Measurements from ENCODE around the gene ZCWPW1. TPM values are rescaled to one million over a fixed set of nuclear protein-coding genes. Genes with fewer than 3 reads are reported as not detected.

Gene ZCWPW1
- total and polyA plus RNA-seq, 2 of the 8 experiments (the other 6 are each of a cell fraction or from before 2014, with no cell fraction given) = 0.51 to 1.4 TPM

DNA sequence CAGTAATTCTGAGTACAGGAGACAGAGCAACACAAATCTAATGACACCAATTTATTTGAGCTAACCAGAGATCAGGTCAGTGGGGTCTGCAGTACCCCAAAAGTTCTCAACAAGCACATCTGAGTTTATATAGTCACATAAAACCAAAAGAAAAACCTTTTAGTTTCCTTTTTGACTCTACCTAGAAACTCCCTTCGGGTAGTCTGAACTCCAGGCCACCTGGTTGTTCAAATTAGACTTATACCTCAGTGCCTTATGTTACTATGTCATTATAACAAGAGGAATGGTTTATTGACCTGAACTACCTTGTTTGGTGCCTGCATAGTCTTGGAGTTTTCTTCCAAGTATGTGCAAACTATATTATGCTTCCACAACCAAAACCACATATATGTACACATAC lies 14.6 kb downstream of the ZCWPW1 start:
- H3K56ac ChIP-seq (replicated peaks; ENCODE audit: insufficient read length, low read depth, low read length) = no peak overlapping the region
- no peak overlapping the region for H3K27ac ChIP-seq (ENCODE audit: low read depth, low read length)
- H3K14ac ChIP-seq (ENCODE audit: insufficient read length) = no peak overlapping the region
- H3K4ac ChIP-seq (replicated peaks; ENCODE audit: insufficient read length, low read depth, low read length) = no peak overlapping the region
- H3K27me3 ChIP-seq (replicated peaks in 1 of 4; ENCODE audit: control insufficient read depth in 3 of 4, extremely low read depth in 1 of 4, insufficient read depth in 3 of 4, low read length in 3 of 4) = no peaks in the 10 kb centered on the region; a peak in 1 of 7 replicates
- DNase-seq (ENCODE audit: low read depth in 1 of 2, low spot score in 2 of 2) = no peak
- H2BK20ac ChIP-seq (ENCODE audit: low read length) = no peak overlapping the region
- no peaks in the 10 kb centered on the region for H3K23me2 ChIP-seq (ENCODE audit: low read depth, low read length)
- no peaks in the 10 kb centered on the region for H3K9me3 ChIP-seq (ENCODE audit: insufficient read depth in 2 of 2, low read depth in 1 of 2, low read length in 1 of 2)
- no peak overlapping the region for H4K5ac ChIP-seq (ENCODE audit: insufficient read length, low read depth, low read length)
- H3K79me1 ChIP-seq (ENCODE audit: low read depth, low read length) = no peaks in the 10 kb centered on the region
- H3K79me2 ChIP-seq (ENCODE audit: control insufficient read depth in 1 of 2, insufficient read depth in 2 of 2, low read length in 2 of 2) = no peaks in the 10 kb centered on the region
- no peak overlapping the region for H4K8ac ChIP-seq (ENCODE audit: extremely low read depth, insufficient read depth, low read length)
- H2BK5ac ChIP-seq (ENCODE audit: low read depth, low read length) = no peak overlapping the region
- H3K4me3 ChIP-seq (ENCODE audit: extremely low read depth in 1 of 4, insufficient read depth in 2 of 4, low read depth in 3 of 4, low read length in 4 of 4) = no peak overlapping the region
- ChIA-PET CTCF (ENCODE audit: partially characterized antibody) (interaction anchor here (0.6 to 2.4 kb wide), 4 partner anchors 11 to 288 kb away, joined by 3 to 8 read pairs (median 4); no protein-coding TSS in a partner anchor), POLR2A (ENCODE audit: partially characterized antibody) (no interaction called here)
- H3K36me3 ChIP-seq (ENCODE audit: control insufficient read depth in 2 of 4, insufficient read depth in 4 of 4, low read length in 3 of 4) = no peaks in the 10 kb centered on the region
- no peak overlapping the region for H3K18ac ChIP-seq (ENCODE audit: extremely low read depth, low read length)
- no peaks in the 10 kb centered on the region for H4K20me1 ChIP-seq (replicated peaks in 1 of 2; ENCODE audit: control insufficient read depth in 1 of 2, insufficient read depth in 2 of 2, low read length in 2 of 2)
- no peak overlapping the region for H3K4me2 ChIP-seq (ENCODE audit: insufficient read depth in 1 of 2, low read depth in 2 of 2, low read length in 2 of 2)
- WGBS, 2 experiments (ENCODE audit: extremely low coverage in 1 of 2, insufficient coverage in 1 of 2, insufficient read length in 1 of 2, insufficient replicate concordance in 2 of 2, low coverage in 1 of 2, low lambda C conversion rate in 2 of 2, missing lambda C conversion rate in 1 of 2) = 90% methylated on average over 1 of the region's 1 CpG; no CpG with 5 or more reads in 1 of the 2 experiments
- no peak overlapping the region for H2BK15ac ChIP-seq (ENCODE audit: low read length)
- H4K91ac ChIP-seq (replicated peaks; ENCODE audit: insufficient read length, low read length) = no peak overlapping the region
- no peak overlapping the region for H2BK120ac ChIP-seq (replicated peaks; ENCODE audit: low read depth, low read length)
- no peak overlapping the region for H3K9ac ChIP-seq (replicated peaks in 1 of 4; ENCODE audit: extremely low read depth in 1 of 4, low read depth in 3 of 4, low read length in 3 of 4)
- FAIRE-seq = no peak
- no peak overlapping the region for H2BK12ac ChIP-seq (ENCODE audit: low read depth, low read length)
- H3K4me1 ChIP-seq (replicated peaks in 1 of 4; ENCODE audit: control insufficient read depth in 3 of 4, insufficient read depth in 4 of 4, low read length in 3 of 4) = no peaks in the 10 kb centered on the region
- H3K23ac ChIP-seq (ENCODE audit: insufficient read length) = no peak overlapping the region
- no peak overlapping the region for H2AK5ac ChIP-seq (ENCODE audit: low read depth, low read length)
- H2AFZ ChIP-seq (ENCODE audit: low read length) = no peak overlapping the region
- TF ChIP-seq TAF7 (optimal IDR thresholded peaks at IDR 0.05; ENCODE audit: borderline replicate concordance, low read depth, low read length) = no peak
- no peak for TF ChIP-seq JUND (IDR thresholded peaks at IDR 0.05; ENCODE audit: low read length)
- TF ChIP-seq ATF2 (IDR thresholded peaks at IDR 0.05; ENCODE audit: low read length) = no peak
- TF ChIP-seq RXRA (IDR thresholded peaks at IDR 0.05; ENCODE audit: insufficient read depth, low read depth, low read length) = no peak
- no peak for TF ChIP-seq TCF12 (IDR thresholded peaks at IDR 0.05; ENCODE audit: low read depth, low read length)
- TF ChIP-seq SIX5 (IDR thresholded peaks at IDR 0.05; ENCODE audit: low read depth, low read length) = no peak
- TF ChIP-seq, protein P1, sequence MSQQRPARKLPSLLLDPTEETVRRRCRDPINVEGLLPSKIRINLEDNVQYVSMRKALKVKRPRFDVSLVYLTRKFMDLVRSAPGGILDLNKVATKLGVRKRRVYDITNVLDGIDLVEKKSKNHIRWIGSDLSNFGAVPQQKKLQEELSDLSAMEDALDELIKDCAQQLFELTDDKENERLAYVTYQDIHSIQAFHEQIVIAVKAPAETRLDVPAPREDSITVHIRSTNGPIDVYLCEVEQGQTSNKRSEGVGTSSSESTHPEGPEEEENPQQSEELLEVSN (IDR thresholded peaks at IDR 0.05) = no peak
- no peak for TF ChIP-seq POLR2AphosphoS5 (IDR thresholded peaks at IDR 0.05; ENCODE audit: low read depth, low read length)
- TF ChIP-seq SRF (IDR thresholded peaks at IDR 0.05; ENCODE audit: low read depth, low read length) = no peak
- no peak for TF ChIP-seq POU5F1 (IDR thresholded peaks at IDR 0.05; ENCODE audit: low read depth, low read length)
- TF ChIP-seq POLR2A (IDR thresholded peaks at IDR 0.05; ENCODE audit: control extremely low read depth in 1 of 2, low read depth in 2 of 2, low read length in 2 of 2) = no peak
- TF ChIP-seq ZNF274 (IDR thresholded peaks at IDR 0.05; ENCODE audit: borderline replicate concordance, extremely low read depth, low read length) = no peak
- no peak for TF ChIP-seq BACH1 (IDR thresholded peaks at IDR 0.05; ENCODE audit: low read length)
